DOHH2 (cell line): ENCODE results near the gene MSS51.

Experiments
- H3F3A ChIP-seq: fragments of 200-600 bp; sonication (generic), shearing (Covaris generic); 2 replicates; pipeline ENCODE4 v1.6.0; 2016; ENCODE audit warnings: antibody characterized with exemption, mild to moderate bottlenecking; ENCODE audit not compliant: control insufficient read depth, insufficient read depth
- H3K27ac ChIP-seq: fragments of 200-600 bp; sonication (generic); 2 replicates; pipeline ENCODE4 v1.5.1; 2014; ENCODE audit warnings: low read depth, mild to moderate bottlenecking, low read length, moderate library complexity
- H3K27me3 ChIP-seq: fragments of 200-600 bp; sonication (generic); 2 replicates; pipeline ENCODE4 v1.6.1; 2014; ENCODE audit warnings: mild to moderate bottlenecking, low read length, mixed read lengths; ENCODE audit not compliant: control insufficient read depth
- H3K36me3 ChIP-seq: fragments of 200-600 bp; sonication (generic); 2 replicates; pipeline ENCODE4 v1.6.1; 2014; ENCODE audit warnings: mild to moderate bottlenecking, low read length, moderate library complexity, mixed read lengths; ENCODE audit not compliant: control insufficient read depth
- H3K4me1 ChIP-seq: fragments of 200-600 bp; sonication (generic); 2 replicates; pipeline ENCODE4 v1.6.1; 2014; ENCODE audit warnings: mild to moderate bottlenecking, low read length, mixed read lengths; ENCODE audit not compliant: control insufficient read depth
- H3K4me2 ChIP-seq: fragments of 200-600 bp; sonication (generic); 2 replicates; pipeline ENCODE4 v1.6.0; 2014; ENCODE audit warnings: mild to moderate bottlenecking, low read length, moderate library complexity
- H3K4me3 ChIP-seq: fragments of 200-600 bp; sonication (generic); 2 replicates; pipeline ENCODE4 v1.5.1; 2014; ENCODE audit warnings: mild to moderate bottlenecking, low read length, mixed read lengths
- H3K79me2 ChIP-seq: fragments of 200-600 bp; sonication (generic); 2 replicates; pipeline ENCODE4 v1.6.1; 2014; ENCODE audit warnings: mild to moderate bottlenecking, low read length, mixed read lengths; ENCODE audit not compliant: control insufficient read depth
- H3K9me2 ChIP-seq: fragments of 200-600 bp; sonication (generic); replicated peaks from 2 replicates; pipeline ENCODE4 v1.6.1; 2014; ENCODE audit warnings: mild to moderate bottlenecking, low read length, mixed read lengths; ENCODE audit not compliant: control insufficient read depth
- H3K9me3 ChIP-seq: fragments of 200-600 bp; sonication (generic); 2 replicates; pipeline ENCODE4 v1.6.1; 2014; ENCODE audit warnings: antibody characterized with exemption, low read length, mixed read lengths; ENCODE audit not compliant: control insufficient read depth, insufficient read depth
- H4K20me1 ChIP-seq: fragments of 200-600 bp; sonication (generic); 2 replicates; pipeline ENCODE4 v1.6.0; 2014; ENCODE audit warnings: low read depth, mild to moderate bottlenecking, antibody characterized with exemption, low read length, moderate library complexity; ENCODE audit not compliant: control insufficient read depth, insufficient read depth
- EZH2phosphoT487 ChIP-seq: fragments of 200-600 bp; sonication (generic); IDR thresholded peaks from 2 replicates; pipeline ENCODE4 v1.6.1; 2017; ENCODE audit warnings: borderline replicate concordance, mild to moderate bottlenecking, antibody characterized with exemption, low read length, moderate library complexity, mixed read lengths
- TF ChIP-seq, protein P1 (sequence below): fragments of 200-600 bp; sonication (generic); IDR thresholded peaks from one replicate; pipeline ENCODE4 v1.5.1; 2014; ENCODE audit warnings: antibody characterized with exemption, mild to moderate bottlenecking, low read depth, low read length; ENCODE audit not compliant: poor library complexity, severe bottlenecking

MSS51 gene

GRCh38 chr10:73439055-73439454, 5.7 kb upstream of the MSS51 start:
- Histone ChIP-seq H3K79me2 (no peaks in the 10 kb centered on the region), H3K36me3 (peaks cover 26% of the 10 kb centered on the region), H3K27me3 (no peaks in the 10 kb centered on the region), H3K4me2 (no peak overlapping the region), H3F3A (no peaks in the 10 kb centered on the region), H4K20me1 (no peaks in the 10 kb centered on the region), H3K4me3 (no peak overlapping the region), H3K27ac (no peak overlapping the region), H3K9me2 (no peaks in the 10 kb centered on the region), H3K9me3 (no peaks in the 10 kb centered on the region), H3K4me1 (no peaks in the 10 kb centered on the region)
- no peak for TF ChIP-seq EZH2phosphoT487
- TF ChIP-seq, protein P1, sequence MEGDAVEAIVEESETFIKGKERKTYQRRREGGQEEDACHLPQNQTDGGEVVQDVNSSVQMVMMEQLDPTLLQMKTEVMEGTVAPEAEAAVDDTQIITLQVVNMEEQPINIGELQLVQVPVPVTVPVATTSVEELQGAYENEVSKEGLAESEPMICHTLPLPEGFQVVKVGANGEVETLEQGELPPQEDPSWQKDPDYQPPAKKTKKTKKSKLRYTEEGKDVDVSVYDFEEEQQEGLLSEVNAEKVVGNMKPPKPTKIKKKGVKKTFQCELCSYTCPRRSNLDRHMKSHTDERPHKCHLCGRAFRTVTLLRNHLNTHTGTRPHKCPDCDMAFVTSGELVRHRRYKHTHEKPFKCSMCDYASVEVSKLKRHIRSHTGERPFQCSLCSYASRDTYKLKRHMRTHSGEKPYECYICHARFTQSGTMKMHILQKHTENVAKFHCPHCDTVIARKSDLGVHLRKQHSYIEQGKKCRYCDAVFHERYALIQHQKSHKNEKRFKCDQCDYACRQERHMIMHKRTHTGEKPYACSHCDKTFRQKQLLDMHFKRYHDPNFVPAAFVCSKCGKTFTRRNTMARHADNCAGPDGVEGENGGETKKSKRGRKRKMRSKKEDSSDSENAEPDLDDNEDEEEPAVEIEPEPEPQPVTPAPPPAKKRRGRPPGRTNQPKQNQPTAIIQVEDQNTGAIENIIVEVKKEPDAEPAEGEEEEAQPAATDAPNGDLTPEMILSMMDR = no peak

- no peaks in the 10 kb centered on the region for H3K9me3 ChIP-seq
- H3K27me3 ChIP-seq = no peaks in the 10 kb centered on the region
- no peaks in the 10 kb centered on the region for H4K20me1 ChIP-seq
- no peak overlapping the region for H3K4me3 ChIP-seq
- no peaks in the 10 kb centered on the region for H3K4me1 ChIP-seq
- H3K4me2 ChIP-seq = no peak overlapping the region
- H3F3A ChIP-seq = no peaks in the 10 kb centered on the region
- peaks cover 11% of the 10 kb centered on the region for H3K36me3 ChIP-seq
- H3K79me2 ChIP-seq = no peaks in the 10 kb centered on the region
- H3K27ac ChIP-seq = no peak overlapping the region
- no peaks in the 10 kb centered on the region for H3K9me2 ChIP-seq
- TF ChIP-seq, protein P1 = no peak
- no peak for TF ChIP-seq EZH2phosphoT487
Observed at GRCh38 chr10:73432646-73433537, 469 bp downstream of the MSS51 start.

DNA sequence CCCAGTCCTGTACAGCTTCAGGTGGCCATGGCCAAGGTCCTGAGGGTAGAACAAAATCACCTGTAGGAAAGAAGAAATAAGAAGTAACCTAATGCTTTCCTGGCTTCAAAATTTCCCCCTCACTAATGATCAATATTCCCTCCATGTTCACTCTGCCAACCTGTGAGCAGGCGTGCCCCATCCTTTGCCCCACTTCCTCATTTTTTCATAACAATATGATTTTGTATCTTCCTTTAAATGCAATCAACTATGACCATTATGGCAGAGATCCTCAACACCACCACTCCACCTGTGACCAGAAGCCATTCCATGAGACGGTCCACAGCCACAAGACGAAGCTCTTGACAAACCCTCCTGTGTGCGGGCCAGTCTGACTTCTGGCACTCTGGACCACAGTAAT, 7.0 kb downstream of the MSS51 start:
- Histone ChIP-seq H3K4me3 (no peak overlapping the region), H3K4me2 (no peak overlapping the region), H3K79me2 (no peaks in the 10 kb centered on the region), H3K9me2 (no peaks in the 10 kb centered on the region), H3K9me3 (no peaks in the 10 kb centered on the region), H3F3A (no peaks in the 10 kb centered on the region), H3K4me1 (no peaks in the 10 kb centered on the region), H3K27ac (no peak overlapping the region), H4K20me1 (no peaks in the 10 kb centered on the region), H3K27me3 (no peaks in the 10 kb centered on the region), H3K36me3 (peaks cover 33% of the 10 kb centered on the region)
- no peak for TF ChIP-seq EZH2phosphoT487
- TF ChIP-seq, protein P1 = no peak
